Measurements from ENCODE around the gene SLAMF1. TPM values are rescaled to one million over a fixed set of nuclear protein-coding genes. Genes with fewer than 3 reads are reported as not detected.
"Not testable (repeated sequence)": the region's sequence is repeated elsewhere in the genome, so short reads cannot be mapped to it uniquely, and the experiment has no call there.

Gene SLAMF1
- total RNA-seq, 1 donor from 2014 or later = not detected

GRCh38 chr1:160629286-160630210 lies 17.3 kb downstream of the SLAMF1 start:
- no peak for TF ChIP-seq CTCF (IDR thresholded peaks at IDR 0.05; ENCODE audit: insufficient read depth, low read length, poor library complexity, severe bottlenecking)
- H3K4me3 ChIP-seq (ENCODE audit: low read depth, low read length) = no peak overlapping the region
- no peaks in the 10 kb centered on the region for H3K27me3 ChIP-seq (ENCODE audit: control insufficient read depth, insufficient read depth, low read length)
- no peaks in the 10 kb centered on the region for H3K36me3 ChIP-seq (ENCODE audit: control insufficient read depth, insufficient read depth, low read length)
- no peak for DNase-seq (ENCODE audit: low read depth)

GRCh38 chr1:160628799-160629263 lies 18.0 kb downstream of the SLAMF1 start:
- Histone ChIP-seq H3K4me3 (ENCODE audit: low read depth, low read length) (no peak overlapping the region), H3K27me3 (ENCODE audit: control insufficient read depth, insufficient read depth, low read length) (no peaks in the 10 kb centered on the region), H3K36me3 (ENCODE audit: control insufficient read depth, insufficient read depth, low read length) (no peaks in the 10 kb centered on the region)
- TF ChIP-seq CTCF (IDR thresholded peaks at IDR 0.05; ENCODE audit: insufficient read depth, low read length, poor library complexity, severe bottlenecking) = no peak
- DNase-seq (ENCODE audit: low read depth) = no peak

- not testable (repeated sequence) for H3K27me3 ChIP-seq (ENCODE audit: control insufficient read depth, insufficient read depth, low read length); DNase-seq (ENCODE audit: low read depth); H3K4me3 ChIP-seq (ENCODE audit: low read depth, low read length); H3K36me3 ChIP-seq (ENCODE audit: control insufficient read depth, insufficient read depth, low read length)
These were observed 19.1 kb downstream of the SLAMF1 start for GRCh38 chr1:160627677-160628289.

- H3K27me3 ChIP-seq (ENCODE audit: control insufficient read depth, insufficient read depth, low read length) = no peaks in the 10 kb centered on the region
- no peaks in the 10 kb centered on the region for H3K36me3 ChIP-seq (ENCODE audit: control insufficient read depth, insufficient read depth, low read length)
- no peak for TF ChIP-seq CTCF (IDR thresholded peaks at IDR 0.05; ENCODE audit: insufficient read depth, low read length, poor library complexity, severe bottlenecking)
- H3K4me3 ChIP-seq (ENCODE audit: low read depth, low read length) = no peak overlapping the region
- DNase-seq (ENCODE audit: low read depth) = no peak
These were observed 20.1 kb downstream of the SLAMF1 start for GRCh38 chr1:160626509-160627342.

GRCh38 chr1:160625725-160626498 lies 20.9 kb downstream of the SLAMF1 start:
- no peaks in the 10 kb centered on the region for H3K27me3 ChIP-seq (ENCODE audit: control insufficient read depth, insufficient read depth, low read length)
- no peak overlapping the region for H3K4me3 ChIP-seq (ENCODE audit: low read depth, low read length)
- no peak for DNase-seq (ENCODE audit: low read depth)

More at GRCh38 chr1:160625725-160626498, 20.9 kb downstream of the SLAMF1 start:
- no peaks in the 10 kb centered on the region for H3K36me3 ChIP-seq (ENCODE audit: control insufficient read depth, insufficient read depth, low read length)
- no peak for TF ChIP-seq CTCF (IDR thresholded peaks at IDR 0.05; ENCODE audit: insufficient read depth, low read length, poor library complexity, severe bottlenecking)
